ENCODE measurements around the gene KCNN2.

DNA sequence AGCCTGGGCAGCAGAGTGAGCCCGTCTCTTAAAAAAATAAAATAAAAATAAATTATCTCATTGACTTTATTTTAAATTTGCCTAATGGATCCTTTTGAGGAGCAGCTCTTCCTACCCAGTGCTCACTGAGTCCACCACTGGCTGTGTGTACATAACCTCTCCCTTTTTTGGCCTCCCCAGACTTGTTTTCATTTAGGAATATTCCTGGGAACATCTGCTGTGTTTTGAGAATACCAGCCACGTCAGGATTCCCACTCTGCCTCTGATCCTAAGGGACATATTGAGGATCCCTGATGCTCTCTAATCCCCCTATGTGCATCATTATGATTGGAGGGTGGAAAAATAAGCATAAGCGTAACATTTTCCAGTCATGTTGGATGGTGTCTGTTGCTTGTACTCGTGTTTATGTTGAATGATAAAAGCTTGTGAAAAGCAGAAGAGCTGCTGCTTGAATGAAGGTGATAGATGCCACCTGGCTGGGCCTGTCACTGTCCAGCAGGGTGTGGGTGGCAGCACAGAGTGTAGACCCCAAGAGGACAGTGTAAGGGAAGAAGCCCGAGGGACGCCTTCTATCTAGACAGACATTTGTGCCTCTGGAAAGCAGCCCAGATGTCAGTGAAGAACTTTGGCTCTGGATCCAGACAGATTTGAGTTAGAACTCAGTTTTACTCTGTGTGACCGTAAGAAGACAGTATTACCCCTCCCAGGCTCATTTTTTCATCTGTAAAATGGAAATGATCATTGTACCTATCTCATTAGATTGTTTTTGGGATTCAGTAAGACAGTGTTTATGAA lies 15.4 kb downstream of the KCNN2 start:
- TF ChIP-seq, protein P1, sequence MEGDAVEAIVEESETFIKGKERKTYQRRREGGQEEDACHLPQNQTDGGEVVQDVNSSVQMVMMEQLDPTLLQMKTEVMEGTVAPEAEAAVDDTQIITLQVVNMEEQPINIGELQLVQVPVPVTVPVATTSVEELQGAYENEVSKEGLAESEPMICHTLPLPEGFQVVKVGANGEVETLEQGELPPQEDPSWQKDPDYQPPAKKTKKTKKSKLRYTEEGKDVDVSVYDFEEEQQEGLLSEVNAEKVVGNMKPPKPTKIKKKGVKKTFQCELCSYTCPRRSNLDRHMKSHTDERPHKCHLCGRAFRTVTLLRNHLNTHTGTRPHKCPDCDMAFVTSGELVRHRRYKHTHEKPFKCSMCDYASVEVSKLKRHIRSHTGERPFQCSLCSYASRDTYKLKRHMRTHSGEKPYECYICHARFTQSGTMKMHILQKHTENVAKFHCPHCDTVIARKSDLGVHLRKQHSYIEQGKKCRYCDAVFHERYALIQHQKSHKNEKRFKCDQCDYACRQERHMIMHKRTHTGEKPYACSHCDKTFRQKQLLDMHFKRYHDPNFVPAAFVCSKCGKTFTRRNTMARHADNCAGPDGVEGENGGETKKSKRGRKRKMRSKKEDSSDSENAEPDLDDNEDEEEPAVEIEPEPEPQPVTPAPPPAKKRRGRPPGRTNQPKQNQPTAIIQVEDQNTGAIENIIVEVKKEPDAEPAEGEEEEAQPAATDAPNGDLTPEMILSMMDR (IDR thresholded peaks at IDR 0.05 in 2 of 3, conservative IDR thresholded peaks at IDR 0.05 in 1 of 3; ENCODE audit: borderline replicate concordance in 1 of 3, insufficient read depth in 1 of 3, low read depth in 2 of 3, low read length in 2 of 3), result no peak
- no peak for TF ChIP-seq SP1 (IDR thresholded peaks at IDR 0.05; ENCODE audit: low read depth)
- TF ChIP-seq POLR2AphosphoS5 (IDR thresholded peaks at IDR 0.05; ENCODE audit: low read depth, low read length), result no peak
- no peak for TF ChIP-seq POLR2A (IDR thresholded peaks at IDR 0.05; ENCODE audit: borderline replicate concordance, extremely low read depth, insufficient read depth, insufficient read length)
- no peak for TF ChIP-seq JUND (IDR thresholded peaks at IDR 0.05)
- TF ChIP-seq, protein P2, sequence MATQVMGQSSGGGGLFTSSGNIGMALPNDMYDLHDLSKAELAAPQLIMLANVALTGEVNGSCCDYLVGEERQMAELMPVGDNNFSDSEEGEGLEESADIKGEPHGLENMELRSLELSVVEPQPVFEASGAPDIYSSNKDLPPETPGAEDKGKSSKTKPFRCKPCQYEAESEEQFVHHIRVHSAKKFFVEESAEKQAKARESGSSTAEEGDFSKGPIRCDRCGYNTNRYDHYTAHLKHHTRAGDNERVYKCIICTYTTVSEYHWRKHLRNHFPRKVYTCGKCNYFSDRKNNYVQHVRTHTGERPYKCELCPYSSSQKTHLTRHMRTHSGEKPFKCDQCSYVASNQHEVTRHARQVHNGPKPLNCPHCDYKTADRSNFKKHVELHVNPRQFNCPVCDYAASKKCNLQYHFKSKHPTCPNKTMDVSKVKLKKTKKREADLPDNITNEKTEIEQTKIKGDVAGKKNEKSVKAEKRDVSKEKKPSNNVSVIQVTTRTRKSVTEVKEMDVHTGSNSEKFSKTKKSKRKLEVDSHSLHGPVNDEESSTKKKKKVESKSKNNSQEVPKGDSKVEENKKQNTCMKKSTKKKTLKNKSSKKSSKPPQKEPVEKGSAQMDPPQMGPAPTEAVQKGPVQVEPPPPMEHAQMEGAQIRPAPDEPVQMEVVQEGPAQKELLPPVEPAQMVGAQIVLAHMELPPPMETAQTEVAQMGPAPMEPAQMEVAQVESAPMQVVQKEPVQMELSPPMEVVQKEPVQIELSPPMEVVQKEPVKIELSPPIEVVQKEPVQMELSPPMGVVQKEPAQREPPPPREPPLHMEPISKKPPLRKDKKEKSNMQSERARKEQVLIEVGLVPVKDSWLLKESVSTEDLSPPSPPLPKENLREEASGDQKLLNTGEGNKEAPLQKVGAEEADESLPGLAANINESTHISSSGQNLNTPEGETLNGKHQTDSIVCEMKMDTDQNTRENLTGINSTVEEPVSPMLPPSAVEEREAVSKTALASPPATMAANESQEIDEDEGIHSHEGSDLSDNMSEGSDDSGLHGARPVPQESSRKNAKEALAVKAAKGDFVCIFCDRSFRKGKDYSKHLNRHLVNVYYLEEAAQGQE (IDR thresholded peaks at IDR 0.05; ENCODE audit: low read depth), result no peak
- no peak for TF ChIP-seq TCF7L2 (IDR thresholded peaks at IDR 0.05; ENCODE audit: borderline replicate concordance, extremely low read depth, insufficient read depth, insufficient read length)
